Activated naive CD4-positive, alpha-beta T cell treated with anti-CD3 and anti-CD28 coated beads for 36 hours (primary cell): Measurements from ENCODE around the gene PSORS1C2. TPM values are rescaled to one million over a fixed set of nuclear protein-coding genes. Genes with fewer than 3 reads are reported as not detected.

Source experiments
- CTCF ChIA-PET: fragments of 350-600 bp; sonication (Branson Sonifier 250); formaldehyde crosslinking; loops from one replicate; lab custom pipeline; 2021; ENCODE audit warnings: antibody characterized with exemption; lab: Charles Lee
- DNase-seq: peaks from one replicate; pipeline ENCODE4 v3.0.0-alpha.2; 2020
- H3K27ac Mint-ChIP-seq: one replicate; pipeline ENCODE4 v1.8.0; 2021; ENCODE audit warnings: mild to moderate bottlenecking, mixed read lengths
- H3K27me3 Mint-ChIP-seq: one replicate; pipeline ENCODE4 v1.8.0; 2021; ENCODE audit warnings: low read depth, mixed read lengths
- H3K36me3 Mint-ChIP-seq: one replicate; pipeline ENCODE4 v1.8.0; 2021; ENCODE audit warnings: low read depth, mixed read lengths
- H3K4me1 Mint-ChIP-seq: one replicate; pipeline ENCODE4 v1.8.0; 2021; ENCODE audit warnings: low read depth, mixed read lengths
- H3K4me3 Mint-ChIP-seq: one replicate; pipeline ENCODE4 v1.8.0; 2021; ENCODE audit warnings: mild to moderate bottlenecking, moderate library complexity, mixed read lengths
- H3K9me3 Mint-ChIP-seq: one replicate; pipeline ENCODE4 v1.8.0; 2021; ENCODE audit warnings: mixed read lengths
- intact Hi-C: fragments of 100-400 bp; cut with micrococcal nuclease; formaldehyde crosslinking; loops from one replicate; pipeline ENCODE4 v1.15.1; 2023
- total RNA-seq, 2 experiments: library from RNA; stranded (reverse); gene quantifications; one replicate each; pipeline ENCODE4 v1.2.3, GENCODE V29; 2021

PSORS1C2 gene
- total RNA-seq, 2 experiments from 2014 or later: not detected

GRCh38 chr6:31163922-31164321, 25.1 kb upstream of the PSORS1C2 start:
- intact Hi-C loops: no loop called here
- CTCF ChIA-PET: interaction anchor here (0.6 kb wide), 1 partner anchor 56 kb away, joined by 4 read pairs; no protein-coding TSS in a partner anchor
- Mint-ChIP-seq H3K4me3 (no peak overlapping the region), H3K27ac (peak overlapping the region; percentile 26), H3K4me1 (peaks cover 39% of the 10 kb centered on the region), H3K9me3 (no peaks in the 10 kb centered on the region), H3K27me3 (no peaks in the 10 kb centered on the region), H3K36me3 (peaks cover 35% of the 10 kb centered on the region)
- no peak for DNase-seq

GRCh38 chr6:31162463-31163165, 23.7 kb upstream of the PSORS1C2 start:
- intact Hi-C loops: no loop called here
- DNase-seq: no peak
- Mint-ChIP-seq H3K4me1 (peaks cover 42% of the 10 kb centered on the region), H3K4me3 (no peak overlapping the region), H3K36me3 (peaks cover 40% of the 10 kb centered on the region), H3K27ac (no peak overlapping the region), H3K9me3 (no peaks in the 10 kb centered on the region), H3K27me3 (no peaks in the 10 kb centered on the region)
- CTCF ChIA-PET: interaction anchor here (1.2 kb wide), 1 partner anchor 30 kb away, joined by 3 read pairs; no protein-coding TSS in a partner anchor

GRCh38 chr6:31161216-31162126, 22.6 kb upstream of the PSORS1C2 start:
- Mint-ChIP-seq H3K27ac (peak overlapping the region; percentile 28), H3K9me3 (no peaks in the 10 kb centered on the region), H3K4me1 (peaks cover 49% of the 10 kb centered on the region), H3K36me3 (peaks cover 42% of the 10 kb centered on the region), H3K4me3 (no peak overlapping the region), H3K27me3 (no peaks in the 10 kb centered on the region)
- no peak for DNase-seq
- intact Hi-C loops: no loop called here
- CTCF ChIA-PET: no interaction called here

GRCh38 chr6:31158863-31159855, 20.3 kb upstream of the PSORS1C2 start:
- Mint-ChIP-seq H3K4me3 (peak overlapping the region; percentile 97), H3K4me1 (peaks cover 41% of the 10 kb centered on the region), H3K9me3 (no peaks in the 10 kb centered on the region), H3K27ac (peak overlapping the region; percentile 80), H3K36me3 (peaks cover 54% of the 10 kb centered on the region), H3K27me3 (no peaks in the 10 kb centered on the region)
- intact Hi-C loops: loop anchor here (1.0 to 10.0 kb wide), 5 partner anchors 22 to 814 kb away; partner anchors contain the start of genes HLA-C and RPP21
- peak; percentile 50 for DNase-seq
- CTCF ChIA-PET: interaction anchor here (0.9 to 2.2 kb wide), 5 partner anchors 30 to 208 kb away, joined by 3 to 6 read pairs (median 4); no protein-coding TSS in a partner anchor

GRCh38 chr6:31158140-31158862, 19.4 kb upstream of the PSORS1C2 start, which contains the start of gene TCF19:
Gene TCF19 (plus strand): TSS chr6:31158589. CDS start chr6:31159470, 881 bp downstream.
- Mint-ChIP-seq H3K4me1 (peaks cover 37% of the 10 kb centered on the region), H3K27ac (peak within 1 kb of the TSS; percentile 83), H3K4me3 (peak within 1 kb of the TSS; percentile 97), H3K27me3 (no peaks in the 10 kb centered on the region), H3K36me3 (peaks cover 54% of the 10 kb centered on the region), H3K9me3 (no peaks in the 10 kb centered on the region)
- intact Hi-C loops: loop anchor here (1.0 to 10.0 kb wide), 5 partner anchors 22 to 814 kb away; partner anchors contain the start of genes HLA-C and RPP21
- CTCF ChIA-PET: interaction anchor here (1.0 to 2.2 kb wide), 5 partner anchors 21 to 208 kb away, joined by 3 to 6 read pairs (median 3); no protein-coding TSS in a partner anchor
- DNase-seq: peak; percentile 100

GRCh38 chr6:31157513-31158139, 18.8 kb upstream of the PSORS1C2 start, which contains the start of gene CCHCR1:
Gene CCHCR1 (minus strand): TSS chr6:31157802. CDS start chr6:31157600, 202 bp downstream.
- no peaks in the 10 kb centered on the region for H3K9me3 Mint-ChIP-seq
- H3K27me3 Mint-ChIP-seq: no peaks in the 10 kb centered on the region
- CTCF ChIA-PET: interaction anchor here (1.0 to 2.2 kb wide), 5 partner anchors 20 to 209 kb away, joined by 3 to 6 read pairs (median 3); no protein-coding TSS in a partner anchor
- peaks cover 33% of the 10 kb centered on the region for H3K4me1 Mint-ChIP-seq
- DNase-seq: no peak
- peaks cover 54% of the 10 kb centered on the region for H3K36me3 Mint-ChIP-seq
- intact Hi-C loops: loop anchor here (1.0 to 10.0 kb wide), 5 partner anchors 23 to 813 kb away; partner anchors contain the start of genes HLA-C and RPP21
- peak within 1 kb of the TSS; percentile 97 for H3K4me3 Mint-ChIP-seq
- peak within 1 kb of the TSS; percentile 83 for H3K27ac Mint-ChIP-seq

GRCh38 chr6:31156641-31157040, 17.8 kb upstream of the PSORS1C2 start:
- intact Hi-C loops: loop anchor here (10.0 kb wide), 1 partner anchor 812 kb away; the partner anchor contains the start of gene RPP21
- DNase-seq: no peak
- peaks cover 27% of the 10 kb centered on the region for H3K4me1 Mint-ChIP-seq
- CTCF ChIA-PET: interaction anchor here (0.7 to 2.2 kb wide), 4 partner anchors 20 to 41 kb away, joined by 3 to 5 read pairs (median 3); no protein-coding TSS in a partner anchor
- no peak overlapping the region for H3K27ac Mint-ChIP-seq
- no peaks in the 10 kb centered on the region for H3K9me3 Mint-ChIP-seq
- peaks cover 45% of the 10 kb centered on the region for H3K36me3 Mint-ChIP-seq
- no peaks in the 10 kb centered on the region for H3K27me3 Mint-ChIP-seq
- H3K4me3 Mint-ChIP-seq: peak overlapping the region; percentile 97

GRCh38 chr6:31154436-31154835, 15.6 kb upstream of the PSORS1C2 start:
- CTCF ChIA-PET: interaction anchor here (1.1 kb wide), 1 partner anchor 212 kb away, joined by 3 read pairs; no protein-coding TSS in a partner anchor
- peaks cover 37% of the 10 kb centered on the region for H3K36me3 Mint-ChIP-seq
- no peak for DNase-seq
- H3K27ac Mint-ChIP-seq: no peak overlapping the region
- H3K27me3 Mint-ChIP-seq: no peaks in the 10 kb centered on the region
- no peaks in the 10 kb centered on the region for H3K9me3 Mint-ChIP-seq
- intact Hi-C loops: loop anchor here (10.0 kb wide), 1 partner anchor 810 kb away; the partner anchor contains the start of gene RPP21
- H3K4me3 Mint-ChIP-seq: no peak overlapping the region
- peaks cover 13% of the 10 kb centered on the region for H3K4me1 Mint-ChIP-seq

GRCh38 chr6:31152781-31153180, 13.9 kb upstream of the PSORS1C2 start:
- DNase-seq: no peak
- peaks cover 28% of the 10 kb centered on the region for H3K36me3 Mint-ChIP-seq
- no peak overlapping the region for H3K4me3 Mint-ChIP-seq
- no peak overlapping the region for H3K27ac Mint-ChIP-seq
- intact Hi-C loops: loop anchor here (10.0 kb wide), 1 partner anchor 808 kb away; the partner anchor contains the start of gene RPP21
- peaks cover 8% of the 10 kb centered on the region for H3K4me1 Mint-ChIP-seq
- H3K9me3 Mint-ChIP-seq: no peaks in the 10 kb centered on the region
- no peaks in the 10 kb centered on the region for H3K27me3 Mint-ChIP-seq
- CTCF ChIA-PET: interaction anchor here (0.7 to 1.3 kb wide), 2 partner anchors 44 to 119 kb away, joined by 3 read pairs; no protein-coding TSS in a partner anchor
